ENCODE results near the gene TBC1D22A. TPM values are rescaled to one million over a fixed set of nuclear protein-coding genes. Genes with fewer than 3 reads are reported as not detected.

TBC1D22A gene
- total and polyA plus RNA-seq, 10 of the 15 experiments (the other 5 are each of a cell fraction or from before 2014, with no cell fraction given), result 0.63 to 44.7 (median 27.4) TPM

- DNase-seq (ENCODE audit: low read depth, low spot score), result no peak
- intact Hi-C loops (cut with micrococcal nuclease; ENCODE audit: unreplicated experiment), result no loop called here
- no TSS peak for BruUV-seq (replicated peaks)
- Histone ChIP-seq H3K9me3 (replicated peaks; ENCODE audit: control insufficient read depth, insufficient read depth, low read length) (peaks cover 10% of the 10 kb centered on the region; the same call in 1 of the 3 replicates), H4K20me1 (ENCODE audit: control insufficient read depth, insufficient read depth) (no peaks in the 10 kb centered on the region), H3K27ac (ENCODE audit: control insufficient read depth, insufficient read depth) (no peak overlapping the region), H3K79me2 (ENCODE audit: control insufficient read depth, insufficient read depth, low read length) (no peaks in the 10 kb centered on the region; the same call in 1 of the 2 replicates), H3K4me1 (ENCODE audit: control insufficient read depth, insufficient read depth, low read length) (no peaks in the 10 kb centered on the region), H2AFZ (ENCODE audit: control insufficient read depth, low read depth, low read length) (no peak overlapping the region), H3K27me3 (replicated peaks in 1 of 2; ENCODE audit: control insufficient read depth in 2 of 2, insufficient read depth in 2 of 2, low read length in 1 of 2) (no peaks in the 10 kb centered on the region), H3K4me2 (ENCODE audit: control insufficient read depth, insufficient read depth) (no peak overlapping the region), H3K9ac (ENCODE audit: control insufficient read depth, insufficient read depth, low read length) (no peak overlapping the region), H3K4me3 (no peak overlapping the region), H3K36me3 (ENCODE audit: control insufficient read depth in 2 of 2, insufficient read depth in 2 of 2, low read length in 1 of 2) (peaks cover 15 to 17% of the 10 kb centered on the region in 2 experiments; a peak in 3 of 4 replicates)
- POLR2A ChIA-PET, result no interaction called here
- RAD21 ChIA-PET (ENCODE audit: unreplicated experiment), result no interaction called here
- ATAC-seq, result no peak
- FAIRE-seq, result no peak
- CTCF ChIA-PET, result no interaction called here
- 96% methylated on average over 23 of the region's 23 CpGs for WGBS (ENCODE audit: insufficient coverage, insufficient replicate concordance, low lambda C conversion rate, missing lambda C conversion rate)
- in situ Hi-C loops (cut with MboI), result loop anchor here (5.0 kb wide), 1 partner anchor 52 kb away; no protein-coding TSS in a partner anchor
- SMC1A ChIA-PET (ENCODE audit: uncharacterized antibody, unreplicated experiment), result no interaction called here
- TF ChIP-seq CTCF (IDR thresholded peaks at IDR 0.05 in 2 of 3, conservative IDR thresholded peaks at IDR 0.05 in 1 of 3; ENCODE audit: control insufficient read depth in 2 of 3, extremely low read depth in 1 of 3, insufficient read depth in 1 of 3, low read depth in 3 of 3, low read length in 3 of 3) (no peak), MEF2B (IDR thresholded peaks at IDR 0.05; ENCODE audit: partially characterized antibody, poor library complexity, severe bottlenecking) (no peak), MYC (IDR thresholded peaks at IDR 0.05; ENCODE audit: insufficient read depth, insufficient read length, insufficient replicate concordance, low read length, severe bottlenecking) (no peak), NR2F1 (conservative IDR thresholded peaks at IDR 0.05) (no peak), PRDM15 (CRISPR knock-in tag; IDR thresholded peaks at IDR 0.05) (no peak), ZNF687 (IDR thresholded peaks at IDR 0.05) (no peak), NR2C1 (IDR thresholded peaks at IDR 0.05) (no peak), IRF4 (IDR thresholded peaks at IDR 0.05; ENCODE audit: low read depth, low read length) (no peak)
Measured at GRCh38 chr22:47013861-47014635, 251.6 kb downstream of the TBC1D22A start.

Data from GM12878 (cell line).